Nephron (organoid): ENCODE data around the gene STX18.

Experiments used
- H3K27ac Mint-ChIP-seq, 3 experiments: 2 replicates each; pipeline ENCODE4 v1.8.0; 2020; ENCODE audit warnings: mixed read lengths in 3 of 3, mild to moderate bottlenecking in 2 of 3, moderate library complexity in 1 of 3
- H3K27me3 Mint-ChIP-seq: 2 replicates; pipeline ENCODE4 v1.8.0; 2021; ENCODE audit warnings: low read depth, mild to moderate bottlenecking, moderate library complexity, mixed read lengths
- H3K36me3 Mint-ChIP-seq: 2 replicates; pipeline ENCODE4 v1.8.0; 2020; ENCODE audit warnings: low read depth, mixed read lengths
- H3K4me1 Mint-ChIP-seq: 2 replicates; pipeline ENCODE4 v1.8.0; 2020; ENCODE audit warnings: mixed read lengths
- H3K4me3 Mint-ChIP-seq, 3 experiments: 2 replicates each; pipeline ENCODE4 v1.8.0; 2020; ENCODE audit warnings: mild to moderate bottlenecking in 3 of 3, mixed read lengths in 3 of 3, moderate library complexity in 2 of 3
- H3K9me3 Mint-ChIP-seq: 2 replicates; pipeline ENCODE4 v1.8.0; 2020; ENCODE audit warnings: mixed read lengths
- TF ChIP-seq, protein P1 (sequence below), 3 experiments: fragments of 200-600 bp; sonication (generic); IDR thresholded peaks; one replicate each; pipeline ENCODE4 v1.5.0; 2021; ENCODE audit warnings: antibody characterized with exemption in 3 of 3; ENCODE audit not compliant: unreplicated experiment in 3 of 3

The STX18 gene

DNA sequence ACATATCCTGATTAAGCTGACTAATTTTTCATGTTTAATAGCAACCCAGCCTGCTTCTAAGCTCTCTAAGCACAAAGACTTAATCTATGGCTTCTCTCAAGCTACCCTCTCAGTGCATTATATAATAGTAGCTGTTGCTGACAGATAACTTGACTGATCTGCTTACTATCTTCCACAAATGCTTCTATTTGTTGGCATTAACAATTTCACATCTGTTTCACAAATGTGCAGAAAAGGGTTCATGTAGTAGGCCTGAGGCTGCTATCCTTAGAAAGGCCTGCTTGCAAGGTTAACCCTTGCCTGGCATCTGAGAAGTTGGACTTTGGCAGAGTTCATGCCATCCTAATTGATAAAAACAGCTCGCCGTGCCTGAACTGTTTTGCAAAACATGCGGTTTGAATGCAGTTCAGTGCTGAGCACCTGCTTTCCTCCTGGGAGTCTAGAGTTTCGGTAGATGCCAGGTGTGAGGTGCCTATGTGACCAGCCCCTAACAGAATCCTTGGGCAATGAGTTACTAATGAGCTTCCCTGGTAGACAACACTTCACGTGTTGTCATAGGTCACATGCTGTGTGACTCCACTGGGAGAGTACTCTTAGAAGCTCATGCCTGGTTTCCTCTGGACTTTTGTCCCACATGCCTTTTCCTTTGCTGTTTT lies 86.5 kb downstream of the STX18 start:
- Mint-ChIP-seq H3K9me3 (no peaks in the 10 kb centered on the region), H3K27me3 (no peaks in the 10 kb centered on the region), H3K4me3 (no peak overlapping the region), H3K4me1 (no peaks in the 10 kb centered on the region), H3K36me3 (peaks cover 69% of the 10 kb centered on the region), H3K27ac (no peak overlapping the region)
- TF ChIP-seq, protein P1, sequence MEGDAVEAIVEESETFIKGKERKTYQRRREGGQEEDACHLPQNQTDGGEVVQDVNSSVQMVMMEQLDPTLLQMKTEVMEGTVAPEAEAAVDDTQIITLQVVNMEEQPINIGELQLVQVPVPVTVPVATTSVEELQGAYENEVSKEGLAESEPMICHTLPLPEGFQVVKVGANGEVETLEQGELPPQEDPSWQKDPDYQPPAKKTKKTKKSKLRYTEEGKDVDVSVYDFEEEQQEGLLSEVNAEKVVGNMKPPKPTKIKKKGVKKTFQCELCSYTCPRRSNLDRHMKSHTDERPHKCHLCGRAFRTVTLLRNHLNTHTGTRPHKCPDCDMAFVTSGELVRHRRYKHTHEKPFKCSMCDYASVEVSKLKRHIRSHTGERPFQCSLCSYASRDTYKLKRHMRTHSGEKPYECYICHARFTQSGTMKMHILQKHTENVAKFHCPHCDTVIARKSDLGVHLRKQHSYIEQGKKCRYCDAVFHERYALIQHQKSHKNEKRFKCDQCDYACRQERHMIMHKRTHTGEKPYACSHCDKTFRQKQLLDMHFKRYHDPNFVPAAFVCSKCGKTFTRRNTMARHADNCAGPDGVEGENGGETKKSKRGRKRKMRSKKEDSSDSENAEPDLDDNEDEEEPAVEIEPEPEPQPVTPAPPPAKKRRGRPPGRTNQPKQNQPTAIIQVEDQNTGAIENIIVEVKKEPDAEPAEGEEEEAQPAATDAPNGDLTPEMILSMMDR (IDR thresholded peaks at IDR 0.05; ENCODE audit: unreplicated experiment in 3 of 3) = no peak

- H3K4me3 Mint-ChIP-seq = no peak overlapping the region
- TF ChIP-seq, protein P1 (IDR thresholded peaks at IDR 0.05; ENCODE audit: unreplicated experiment in 3 of 3) = no peak
Observed at GRCh38 chr4:4446434-4446833, 95.4 kb downstream of the STX18 start.

DNA sequence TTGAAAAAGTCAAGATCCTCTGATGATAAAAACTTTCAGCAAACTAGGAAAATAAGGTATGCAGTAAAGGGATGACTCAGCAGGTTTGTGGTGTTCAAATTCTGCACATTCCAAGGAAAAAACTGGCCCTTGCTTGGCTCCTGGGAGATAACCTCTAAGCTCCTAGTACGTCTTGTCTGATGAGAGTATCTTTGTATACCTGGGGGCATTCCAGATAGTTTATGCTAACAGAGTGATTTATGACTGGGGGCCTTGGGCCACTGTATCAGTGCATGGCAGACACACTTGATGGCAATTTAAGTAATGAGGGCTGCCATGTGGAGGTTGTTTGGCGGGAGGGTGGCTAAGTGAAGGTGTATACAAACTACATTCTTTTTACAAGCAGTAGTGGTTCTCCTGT lies 98.0 kb downstream of the STX18 start:
- Mint-ChIP-seq H3K27me3 (no peaks in the 10 kb centered on the region), H3K36me3 (peaks cover 10% of the 10 kb centered on the region), H3K27ac (no peak overlapping the region), H3K9me3 (no peaks in the 10 kb centered on the region), H3K4me3 (no peak overlapping the region), H3K4me1 (no peaks in the 10 kb centered on the region)
- TF ChIP-seq, protein P1 (IDR thresholded peaks at IDR 0.05; ENCODE audit: unreplicated experiment in 3 of 3) = no peak

More at GRCh38 chr4:4446434-4446833, 95.4 kb downstream of the STX18 start:
- H3K4me1 Mint-ChIP-seq = no peaks in the 10 kb centered on the region
- H3K27me3 Mint-ChIP-seq = no peaks in the 10 kb centered on the region
- H3K9me3 Mint-ChIP-seq = no peaks in the 10 kb centered on the region
- peaks cover 15% of the 10 kb centered on the region for H3K36me3 Mint-ChIP-seq
- no peak overlapping the region for H3K27ac Mint-ChIP-seq

GRCh38 chr4:4440333-4441061 lies 101.4 kb downstream of the STX18 start:
- H3K9me3 Mint-ChIP-seq = no peaks in the 10 kb centered on the region
- no peaks in the 10 kb centered on the region for H3K4me1 Mint-ChIP-seq
- H3K27ac Mint-ChIP-seq = no peak overlapping the region
- TF ChIP-seq, protein P1 (IDR thresholded peaks at IDR 0.05; ENCODE audit: unreplicated experiment in 3 of 3) = no peak
- H3K4me3 Mint-ChIP-seq = no peak overlapping the region
- peaks cover 8% of the 10 kb centered on the region for H3K36me3 Mint-ChIP-seq
- H3K27me3 Mint-ChIP-seq = no peaks in the 10 kb centered on the region

- H3K36me3 Mint-ChIP-seq = peaks cover 10% of the 10 kb centered on the region
- H3K4me3 Mint-ChIP-seq = no peak overlapping the region
- no peak overlapping the region for H3K27ac Mint-ChIP-seq
- H3K27me3 Mint-ChIP-seq = no peaks in the 10 kb centered on the region
- TF ChIP-seq, protein P1 (IDR thresholded peaks at IDR 0.05; ENCODE audit: unreplicated experiment in 3 of 3) = no peak
- no peaks in the 10 kb centered on the region for H3K9me3 Mint-ChIP-seq
- H3K4me1 Mint-ChIP-seq = no peaks in the 10 kb centered on the region
Observed at GRCh38 chr4:4439782-4440181, 102.1 kb downstream of the STX18 start.
